Measurements from ENCODE around the gene RPLP2.

The RPLP2 gene

GRCh38 chr11:764322-765024 is 45.3 kb upstream of the RPLP2 start:
- no peak for TF ChIP-seq ZNF274 (IDR thresholded peaks at IDR 0.05; ENCODE audit: low read depth, low read length)
- TF ChIP-seq YY1 (IDR thresholded peaks at IDR 0.05; ENCODE audit: insufficient read depth, insufficient read length) = no peak
- TF ChIP-seq SUZ12 (IDR thresholded peaks at IDR 0.05; ENCODE audit: extremely low read depth, insufficient read depth, insufficient read length) = no peak
- H3K27me3 ChIP-seq (ENCODE audit: insufficient read depth, insufficient read length) = no peaks in the 10 kb centered on the region
- no peak overlapping the region for H3K4me3 ChIP-seq (ENCODE audit: insufficient read length, low read depth)
- no peak overlapping the region for H3K9ac ChIP-seq (ENCODE audit: insufficient read length, low read depth)
- H3K36me3 ChIP-seq (ENCODE audit: insufficient read depth, insufficient read length, low read length) = peaks cover 80% of the 10 kb centered on the region
- DNase-seq (ENCODE audit: low read depth, low spot score) = no peak
- H3K9me3 ChIP-seq (ENCODE audit: insufficient read depth, low read length) = no peaks in the 10 kb centered on the region
- peaks cover 7% of the 10 kb centered on the region for H3K4me1 ChIP-seq (ENCODE audit: insufficient read depth, insufficient read length)

GRCh38 chr11:765025-765801 is 44.6 kb upstream of the RPLP2 start:
- Histone ChIP-seq H3K9me3 (ENCODE audit: insufficient read depth, low read length) (no peaks in the 10 kb centered on the region), H3K4me1 (ENCODE audit: insufficient read depth, insufficient read length) (peaks cover 7% of the 10 kb centered on the region), H3K36me3 (ENCODE audit: insufficient read depth, insufficient read length, low read length) (peaks cover 78% of the 10 kb centered on the region), H3K9ac (ENCODE audit: insufficient read length, low read depth) (no peak overlapping the region), H3K27me3 (ENCODE audit: insufficient read depth, insufficient read length) (no peaks in the 10 kb centered on the region), H3K4me3 (ENCODE audit: insufficient read length, low read depth) (no peak overlapping the region)
- TF ChIP-seq ZNF274 (IDR thresholded peaks at IDR 0.05; ENCODE audit: low read depth, low read length) (no peak), YY1 (IDR thresholded peaks at IDR 0.05; ENCODE audit: insufficient read depth, insufficient read length) (no peak), SUZ12 (IDR thresholded peaks at IDR 0.05; ENCODE audit: extremely low read depth, insufficient read depth, insufficient read length) (no peak)
- DNase-seq (ENCODE audit: low read depth, low spot score) = no peak

- Histone ChIP-seq H3K4me3 (ENCODE audit: insufficient read length, low read depth) (no peak overlapping the region), H3K36me3 (ENCODE audit: insufficient read depth, insufficient read length, low read length) (peaks cover 79% of the 10 kb centered on the region), H3K27me3 (ENCODE audit: insufficient read depth, insufficient read length) (no peaks in the 10 kb centered on the region), H3K4me1 (ENCODE audit: insufficient read depth, insufficient read length) (peaks cover 8% of the 10 kb centered on the region), H3K9me3 (ENCODE audit: insufficient read depth, low read length) (no peaks in the 10 kb centered on the region), H3K9ac (ENCODE audit: insufficient read length, low read depth) (no peak overlapping the region)
- no peak for TF ChIP-seq SUZ12 (IDR thresholded peaks at IDR 0.05; ENCODE audit: extremely low read depth, insufficient read depth, insufficient read length)
- TF ChIP-seq YY1 (IDR thresholded peaks at IDR 0.05; ENCODE audit: insufficient read depth, insufficient read length) = no peak
- no peak for TF ChIP-seq ZNF274 (IDR thresholded peaks at IDR 0.05; ENCODE audit: low read depth, low read length)
- DNase-seq (ENCODE audit: low read depth, low spot score) = no peak
Measured at GRCh38 chr11:765802-766091, 44.0 kb upstream of the RPLP2 start.

GRCh38 chr11:766106-766935 is 43.4 kb upstream of the RPLP2 start:
- H3K9ac ChIP-seq (ENCODE audit: insufficient read length, low read depth) = no peak overlapping the region
- peaks cover 10% of the 10 kb centered on the region for H3K4me1 ChIP-seq (ENCODE audit: insufficient read depth, insufficient read length)
- peaks cover 81% of the 10 kb centered on the region for H3K36me3 ChIP-seq (ENCODE audit: insufficient read depth, insufficient read length, low read length)
- H3K27me3 ChIP-seq (ENCODE audit: insufficient read depth, insufficient read length) = no peaks in the 10 kb centered on the region
- no peak for TF ChIP-seq YY1 (IDR thresholded peaks at IDR 0.05; ENCODE audit: insufficient read depth, insufficient read length)
- no peaks in the 10 kb centered on the region for H3K9me3 ChIP-seq (ENCODE audit: insufficient read depth, low read length)
- H3K4me3 ChIP-seq (ENCODE audit: insufficient read length, low read depth) = no peak overlapping the region
- DNase-seq (ENCODE audit: low read depth, low spot score) = no peak

- Histone ChIP-seq H3K27me3 (ENCODE audit: insufficient read depth, insufficient read length) (no peaks in the 10 kb centered on the region), H3K4me3 (ENCODE audit: insufficient read length, low read depth) (no peak overlapping the region), H3K4me1 (ENCODE audit: insufficient read depth, insufficient read length) (peaks cover 16% of the 10 kb centered on the region), H3K36me3 (ENCODE audit: insufficient read depth, insufficient read length, low read length) (peaks cover 81% of the 10 kb centered on the region), H3K9me3 (ENCODE audit: insufficient read depth, low read length) (no peaks in the 10 kb centered on the region), H3K9ac (ENCODE audit: insufficient read length, low read depth) (no peak overlapping the region)
- DNase-seq (ENCODE audit: low read depth, low spot score) = no peak
- TF ChIP-seq YY1 (IDR thresholded peaks at IDR 0.05; ENCODE audit: insufficient read depth, insufficient read length) (no peak), ZNF274 (IDR thresholded peaks at IDR 0.05; ENCODE audit: low read depth, low read length) (no peak), SUZ12 (IDR thresholded peaks at IDR 0.05; ENCODE audit: extremely low read depth, insufficient read depth, insufficient read length) (no peak)
Measured at GRCh38 chr11:766936-767210, 42.9 kb upstream of the RPLP2 start.

GRCh38 chr11:767238-767637 is 42.5 kb upstream of the RPLP2 start:
- DNase-seq (ENCODE audit: low read depth, low spot score) = no peak
- TF ChIP-seq SUZ12 (IDR thresholded peaks at IDR 0.05; ENCODE audit: extremely low read depth, insufficient read depth, insufficient read length) = no peak
- TF ChIP-seq YY1 (IDR thresholded peaks at IDR 0.05; ENCODE audit: insufficient read depth, insufficient read length) = no peak
- TF ChIP-seq ZNF274 (IDR thresholded peaks at IDR 0.05; ENCODE audit: low read depth, low read length) = no peak
- Histone ChIP-seq H3K27me3 (ENCODE audit: insufficient read depth, insufficient read length) (no peaks in the 10 kb centered on the region), H3K4me1 (ENCODE audit: insufficient read depth, insufficient read length) (peaks cover 17% of the 10 kb centered on the region), H3K9me3 (ENCODE audit: insufficient read depth, low read length) (no peaks in the 10 kb centered on the region), H3K36me3 (ENCODE audit: insufficient read depth, insufficient read length, low read length) (peaks cover 81% of the 10 kb centered on the region), H3K4me3 (ENCODE audit: insufficient read length, low read depth) (no peak overlapping the region), H3K9ac (ENCODE audit: insufficient read length, low read depth) (no peak overlapping the region)

All from NT2/D1 (cell line).